GM18909 (cell line): ENCODE results near the gene MAN1C1.

Source experiments
- ATAC-seq: cut with Tn5 transposase; IDR thresholded peaks from one replicate; pipeline ENCODE4 v1.9.1; 2021; ENCODE audit warnings: mild to moderate bottlenecking; ENCODE audit not compliant: unreplicated experiment, poor library complexity

The MAN1C1 gene

GRCh38 chr1:25616095-25616986 is at the start of gene MAN1C1:
MAN1C1 (plus strand) TSS chr1:25616791; CDS start chr1:25617798, 1,007 bp downstream.
- peak; percentile 67 for ATAC-seq

GRCh38 chr1:25567710-25568089 is 48.9 kb upstream of the MAN1C1 start:
- no peak for ATAC-seq

GRCh38 chr1:25568090-25568833 is 48.3 kb upstream of the MAN1C1 start:
- ATAC-seq: no peak

DNA sequence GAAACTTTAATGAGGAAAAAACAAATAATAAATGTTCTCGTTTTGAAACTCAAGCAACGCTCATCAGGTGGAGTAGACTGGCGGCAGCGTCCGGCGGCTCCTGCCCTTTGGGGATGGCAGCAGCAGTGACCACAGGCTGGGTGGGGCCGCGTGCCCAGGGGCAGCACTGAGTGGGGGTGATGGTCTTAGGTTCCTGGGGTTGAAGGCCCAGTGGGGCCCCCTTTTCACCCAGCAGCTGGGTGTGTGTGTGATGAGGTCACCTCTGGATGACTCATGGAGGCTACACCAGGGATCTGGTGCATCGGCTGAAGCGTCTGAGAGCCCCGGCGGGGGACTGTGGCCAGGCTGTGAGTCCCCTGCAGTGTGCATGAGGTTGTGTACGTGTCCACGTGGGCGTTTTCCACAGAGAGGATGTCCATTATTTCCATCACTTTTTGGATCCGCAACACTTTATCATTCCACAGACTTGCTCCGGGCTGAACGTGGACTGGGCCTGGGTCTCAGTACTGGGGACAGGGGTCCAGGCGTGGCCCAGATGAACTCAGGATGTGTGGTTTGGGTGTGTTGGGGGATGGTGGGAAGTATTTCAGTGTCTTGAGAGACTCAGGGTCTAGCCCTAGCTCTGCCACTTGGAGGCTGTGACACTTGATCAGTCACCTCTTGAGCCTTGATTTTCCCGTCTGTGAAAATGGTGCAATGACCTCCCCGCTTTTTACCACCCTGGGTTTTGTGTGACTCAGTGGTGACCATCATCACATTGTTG is 47.6 kb upstream of the MAN1C1 start:
- no peak for ATAC-seq

DNA sequence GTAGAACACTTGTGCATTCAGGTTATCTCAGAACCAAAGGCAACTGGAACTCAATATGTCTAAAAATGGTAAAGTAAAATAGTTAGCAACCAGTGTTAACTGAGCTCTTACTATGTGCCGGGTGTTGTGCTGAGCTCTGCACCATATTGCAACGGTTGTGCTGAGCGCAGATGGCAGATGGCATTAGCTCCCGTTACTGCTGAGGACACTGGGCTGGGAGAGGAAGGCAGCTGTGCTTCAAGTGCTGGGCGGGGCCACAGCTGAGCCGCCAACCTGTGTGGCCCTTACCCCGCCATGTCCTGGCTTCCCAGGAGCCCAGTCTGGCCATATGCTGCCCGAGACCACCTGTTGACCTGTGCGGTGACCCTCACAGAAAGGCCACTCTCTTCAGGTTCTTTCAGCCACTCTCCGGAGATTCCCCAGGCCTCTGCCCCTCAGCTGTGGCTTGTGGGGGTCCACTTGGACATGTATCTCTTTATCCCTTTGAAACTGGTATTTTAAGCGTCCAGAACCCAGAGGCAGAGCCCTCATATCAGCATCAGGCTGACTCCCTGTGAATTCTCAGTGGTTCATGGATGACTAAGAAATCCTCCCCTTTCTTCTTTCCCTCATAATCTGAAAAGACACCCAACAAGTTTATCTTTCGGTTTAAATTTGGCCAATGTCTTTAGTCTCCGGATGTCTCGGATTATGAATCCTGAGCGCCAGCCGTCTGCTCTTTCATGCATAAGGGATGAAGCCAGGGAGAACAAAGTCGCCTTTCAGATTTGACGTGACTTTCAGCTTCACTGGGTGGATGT is 46.8 kb upstream of the MAN1C1 start:
- ATAC-seq: no peak

GRCh38 chr1:25570798-25571521 is 45.6 kb upstream of the MAN1C1 start:
- ATAC-seq: no peak

DNA sequence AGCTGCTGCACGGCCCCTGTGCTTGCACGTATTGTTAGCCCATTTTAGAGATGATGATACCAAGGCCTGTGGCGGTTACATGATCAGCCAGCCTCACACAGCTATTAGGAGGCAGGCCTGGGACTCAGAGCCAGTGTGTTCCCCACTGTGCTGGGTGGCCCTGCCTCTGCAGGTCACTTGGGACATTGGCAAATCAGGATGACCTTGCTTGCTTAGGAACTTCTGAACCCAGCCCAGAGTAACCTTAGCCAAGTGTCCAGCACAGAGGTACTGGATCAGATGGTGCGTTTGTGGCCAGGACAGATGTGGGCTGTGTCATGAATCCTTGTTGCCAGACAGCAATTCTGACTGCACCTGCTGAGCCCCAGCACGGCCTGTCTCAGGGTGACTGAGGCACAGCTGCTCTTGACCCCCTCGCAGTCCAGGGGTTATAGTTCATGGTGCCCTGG is 45.0 kb upstream of the MAN1C1 start:
- ATAC-seq: no peak

- no peak for ATAC-seq
Observed at GRCh38 chr1:25572107-25572506, 44.5 kb upstream of the MAN1C1 start.

GRCh38 chr1:25572708-25573590 is 43.6 kb upstream of the MAN1C1 start:
- ATAC-seq: no peak

GRCh38 chr1:25573591-25573930 is 43.0 kb upstream of the MAN1C1 start:
- ATAC-seq: no peak

- no peak for ATAC-seq
Observed at GRCh38 chr1:25573961-25574360, 42.6 kb upstream of the MAN1C1 start.

DNA sequence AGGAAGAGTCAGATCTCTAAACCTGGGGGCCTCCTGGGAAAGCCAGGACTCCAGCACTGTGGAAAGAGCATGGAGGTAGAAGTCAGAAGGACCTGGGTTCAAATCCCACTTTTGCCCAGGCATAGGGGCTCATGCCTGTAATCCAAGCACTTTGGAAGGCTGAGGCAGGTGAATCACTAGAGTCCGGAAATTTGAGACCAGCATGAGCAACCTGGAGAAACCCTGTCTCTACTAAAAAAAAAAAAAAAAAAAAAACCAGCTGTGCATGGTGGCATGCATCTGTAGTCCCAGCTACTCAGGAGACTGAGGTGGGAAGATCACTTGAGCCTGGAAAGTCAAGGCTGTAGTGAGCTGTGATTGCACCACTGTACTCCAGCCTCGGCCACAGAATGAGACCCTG is 41.4 kb upstream of the MAN1C1 start:
- no peak for ATAC-seq

DNA sequence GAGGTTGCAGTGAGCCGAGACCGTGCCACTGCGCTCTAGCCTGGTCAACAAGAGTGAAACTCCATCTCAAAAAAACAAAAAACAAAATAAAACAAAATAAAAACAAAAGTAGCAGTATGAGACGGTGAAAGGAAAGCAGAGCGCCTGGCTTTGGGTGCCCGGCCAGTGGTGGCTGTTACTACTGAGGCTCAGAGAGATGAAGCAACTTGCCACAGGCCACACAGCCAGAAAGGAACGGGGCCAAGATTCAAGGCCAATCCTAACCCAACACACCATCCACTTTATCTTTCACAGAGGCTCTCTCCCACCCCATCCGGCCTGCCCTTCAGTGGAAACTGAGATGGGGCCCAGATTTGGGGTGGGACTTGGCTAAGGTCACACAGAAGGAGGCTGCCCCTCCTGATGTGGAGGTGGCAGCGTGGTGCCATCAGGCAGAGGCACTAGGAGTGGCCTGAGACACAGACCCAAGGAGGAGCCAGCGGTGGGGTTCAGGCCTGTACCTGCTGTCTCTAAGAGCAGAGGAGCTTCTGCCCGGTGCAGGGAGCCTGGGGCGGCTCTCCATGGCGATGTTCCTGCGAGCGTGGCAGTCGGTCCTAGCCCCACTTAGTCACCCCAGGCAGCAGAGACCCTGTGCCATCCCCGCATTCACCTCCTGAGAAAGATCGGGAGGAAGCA is 40.0 kb upstream of the MAN1C1 start:
- ATAC-seq: no peak

- no peak for ATAC-seq
Observed at GRCh38 chr1:25577134-25577920, 39.3 kb upstream of the MAN1C1 start.

GRCh38 chr1:25579292-25580252 is 37.0 kb upstream of the MAN1C1 start:
- ATAC-seq: no peak

GRCh38 chr1:25580927-25581326 is 35.7 kb upstream of the MAN1C1 start:
- no peak for ATAC-seq
